Posterior cingulate gyrus (tissue), 11 donors: ENCODE data around the gene FAM177A1.
"Not testable (repeated sequence)": the region's sequence is repeated elsewhere in the genome, so short reads cannot be mapped to it uniquely, and the experiment has no call there.

ENCODE experiments used
- DNase-seq, 10 donors: peaks; one replicate each; pipeline versions ENCODE4 v3.0.0 to v3.0.0-alpha.2; 2020 to 2021; ENCODE audit warnings: mixed read lengths in 3 of 10
- intact Hi-C: fragments of 100-400 bp; cut with DNase I; formaldehyde crosslinking; loops from one replicate; pipeline ENCODE4 v1.15.1; 2023

The FAM177A1 gene

GRCh38 chr14:35052637-35053036 is 6.6 kb downstream of the FAM177A1 start:
- intact Hi-C loops, result no loop called here
- DNase-seq, result no peak

GRCh38 chr14:35061113-35061791 is 15.2 kb downstream of the FAM177A1 start:
- intact Hi-C loops, DNase-seq: not testable (repeated sequence)

- intact Hi-C loops, DNase-seq: not testable (repeated sequence)
These were observed 19.7 kb downstream of the FAM177A1 start for GRCh38 chr14:35065731-35066130.

GRCh38 chr14:35068238-35069012 is 22.4 kb downstream of the FAM177A1 start:
- no peak for DNase-seq
- intact Hi-C loops, result no loop called here

GRCh38 chr14:35072226-35072625 is 26.2 kb downstream of the FAM177A1 start:
- intact Hi-C loops, result no loop called here
- DNase-seq, result no peak

- intact Hi-C loops, result no loop called here
- no peak for DNase-seq
These were observed 27.4 kb downstream of the FAM177A1 start for GRCh38 chr14:35073486-35073885.

GRCh38 chr14:35078082-35078481 is 32.0 kb downstream of the FAM177A1 start:
- no peak for DNase-seq
- intact Hi-C loops, result no loop called here

GRCh38 chr14:35079742-35080141 is 33.7 kb downstream of the FAM177A1 start:
- no peak for DNase-seq
- intact Hi-C loops, result no loop called here

- no peak for DNase-seq
- intact Hi-C loops, result no loop called here
These were observed 37.6 kb downstream of the FAM177A1 start for GRCh38 chr14:35083530-35084150.

GRCh38 chr14:35085441-35085840 is 39.4 kb downstream of the FAM177A1 start:
- DNase-seq, result no peak
- intact Hi-C loops, result no loop called here

- intact Hi-C loops, result no loop called here
These were observed 42.4 kb downstream of the FAM177A1 start for GRCh38 chr14:35088514-35088913.

GRCh38 chr14:35094645-35095044 is 48.6 kb downstream of the FAM177A1 start:
- intact Hi-C loops, result not testable (repeated sequence)

More at GRCh38 chr14:35088514-35088913, 42.4 kb downstream of the FAM177A1 start:
- no peak for DNase-seq

GRCh38 chr14:35107866-35108265 is 61.8 kb downstream of the FAM177A1 start:
- intact Hi-C loops, result no loop called here
- no peak for DNase-seq

More at GRCh38 chr14:35094645-35095044, 48.6 kb downstream of the FAM177A1 start:
- DNase-seq, result not testable (repeated sequence)

- intact Hi-C loops, result no loop called here
These were observed 66.6 kb downstream of the FAM177A1 start for GRCh38 chr14:35112641-35113040.

GRCh38 chr14:35113308-35113950 is 67.4 kb downstream of the FAM177A1 start:
- no peak for DNase-seq
- intact Hi-C loops, result no loop called here

More at GRCh38 chr14:35112641-35113040, 66.6 kb downstream of the FAM177A1 start:
- no peak for DNase-seq

- intact Hi-C loops, result no loop called here
- no peak for DNase-seq
These were observed 68.0 kb downstream of the FAM177A1 start for GRCh38 chr14:35114036-35114435.

GRCh38 chr14:35116242-35116641 is 70.2 kb downstream of the FAM177A1 start:
- DNase-seq, result no peak
- intact Hi-C loops, result no loop called here

GRCh38 chr14:35117112-35117511 is 71.0 kb downstream of the FAM177A1 start:
- DNase-seq, result no peak
- intact Hi-C loops, result no loop called here

- intact Hi-C loops, result loop anchor here (5.0 to 10.0 kb wide), 2 partner anchors 171 to 246 kb away; partner anchors contain the start of genes BAZ1A and PSMA6
- no peak for DNase-seq
These were observed 75.2 kb downstream of the FAM177A1 start for GRCh38 chr14:35121026-35121886.
